ENCODE data around the gene PLCB4.

DNA sequence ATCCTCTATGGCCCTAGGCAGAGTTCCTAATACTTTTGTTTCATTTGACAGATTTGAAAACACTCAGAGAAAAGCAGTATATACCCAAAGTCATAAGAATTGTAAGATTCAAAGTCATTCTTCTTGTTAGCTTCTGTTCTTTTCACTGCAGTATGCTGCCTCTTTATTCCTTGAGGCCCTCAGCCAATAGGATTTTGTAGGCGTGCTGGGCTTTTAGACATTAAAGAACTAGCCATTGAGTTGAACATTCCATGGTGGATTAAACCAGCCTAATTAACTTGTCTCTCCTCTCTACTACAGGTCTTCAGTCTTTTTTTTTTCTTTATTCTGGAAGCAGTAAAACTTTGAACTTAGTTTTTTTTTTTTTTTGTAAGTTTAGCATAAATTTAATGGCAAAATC is 186.3 kb downstream of the PLCB4 start:
- TF ChIP-seq POLR2A (IDR thresholded peaks at IDR 0.05; ENCODE audit: low read depth): no peak
- TF ChIP-seq, protein P1, sequence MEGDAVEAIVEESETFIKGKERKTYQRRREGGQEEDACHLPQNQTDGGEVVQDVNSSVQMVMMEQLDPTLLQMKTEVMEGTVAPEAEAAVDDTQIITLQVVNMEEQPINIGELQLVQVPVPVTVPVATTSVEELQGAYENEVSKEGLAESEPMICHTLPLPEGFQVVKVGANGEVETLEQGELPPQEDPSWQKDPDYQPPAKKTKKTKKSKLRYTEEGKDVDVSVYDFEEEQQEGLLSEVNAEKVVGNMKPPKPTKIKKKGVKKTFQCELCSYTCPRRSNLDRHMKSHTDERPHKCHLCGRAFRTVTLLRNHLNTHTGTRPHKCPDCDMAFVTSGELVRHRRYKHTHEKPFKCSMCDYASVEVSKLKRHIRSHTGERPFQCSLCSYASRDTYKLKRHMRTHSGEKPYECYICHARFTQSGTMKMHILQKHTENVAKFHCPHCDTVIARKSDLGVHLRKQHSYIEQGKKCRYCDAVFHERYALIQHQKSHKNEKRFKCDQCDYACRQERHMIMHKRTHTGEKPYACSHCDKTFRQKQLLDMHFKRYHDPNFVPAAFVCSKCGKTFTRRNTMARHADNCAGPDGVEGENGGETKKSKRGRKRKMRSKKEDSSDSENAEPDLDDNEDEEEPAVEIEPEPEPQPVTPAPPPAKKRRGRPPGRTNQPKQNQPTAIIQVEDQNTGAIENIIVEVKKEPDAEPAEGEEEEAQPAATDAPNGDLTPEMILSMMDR (IDR thresholded peaks at IDR 0.05): no peak
- no peak for TF ChIP-seq POLR2AphosphoS5 (IDR thresholded peaks at IDR 0.05)
